Spleen (tissue), 7 donors: ENCODE data around the gene RYR2.

Experiments used
- POLR2A ChIP-seq, 3 donors: fragments of 450-650 bp; IDR thresholded peaks; one replicate each; pipeline ENCODE4 v1.5.1; 2017; ENCODE audit warnings: antibody characterized with exemption in 3 of 3, mild to moderate bottlenecking in 1 of 3
- TF ChIP-seq, protein P1 (sequence below), 11 experiments: fragments of 200-600 bp in 7 of 11; fragments of 450-650 bp in 4 of 11; sonication (generic) in 4 of 11; IDR thresholded peaks in 8 of 11; conservative IDR thresholded peaks in 3 of 11; 1 replicate in 7 of 11; 2 replicates in 4 of 11; pipeline versions ENCODE4 v1.4.0 to v1.8.0; 2016 to 2021; ENCODE audit warnings: antibody characterized with exemption in 11 of 11, inconsistent platforms in 4 of 11, mild to moderate bottlenecking in 1 of 11
- donor health status: DM: no; HTN: no; CAD: no; lungs with moderate emphysema.
- donor health status: DM: no; HTN: no; CAD: no.
- donor health status: DM: no; HTN: no; CAD: no.

DNA sequence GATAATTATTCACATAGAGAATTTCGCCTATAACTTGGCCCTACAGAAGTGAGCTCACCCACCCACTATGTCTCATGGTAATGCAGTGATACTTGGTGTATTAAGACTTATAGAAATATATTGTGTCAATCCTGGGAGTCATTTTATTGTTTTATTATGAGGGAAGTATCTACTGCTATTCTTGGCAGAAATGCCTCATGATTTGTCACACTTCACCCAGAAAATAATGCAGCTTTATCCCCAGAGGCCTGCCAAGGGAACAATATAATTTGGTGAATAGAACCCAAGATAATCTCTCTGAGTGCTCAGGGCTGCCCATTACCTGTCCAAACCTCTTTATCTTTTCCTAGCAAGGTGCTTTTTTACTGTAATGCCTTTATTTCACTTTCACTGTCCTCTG is 750.7 kb downstream of the RYR2 start:
- TF ChIP-seq, protein P1, sequence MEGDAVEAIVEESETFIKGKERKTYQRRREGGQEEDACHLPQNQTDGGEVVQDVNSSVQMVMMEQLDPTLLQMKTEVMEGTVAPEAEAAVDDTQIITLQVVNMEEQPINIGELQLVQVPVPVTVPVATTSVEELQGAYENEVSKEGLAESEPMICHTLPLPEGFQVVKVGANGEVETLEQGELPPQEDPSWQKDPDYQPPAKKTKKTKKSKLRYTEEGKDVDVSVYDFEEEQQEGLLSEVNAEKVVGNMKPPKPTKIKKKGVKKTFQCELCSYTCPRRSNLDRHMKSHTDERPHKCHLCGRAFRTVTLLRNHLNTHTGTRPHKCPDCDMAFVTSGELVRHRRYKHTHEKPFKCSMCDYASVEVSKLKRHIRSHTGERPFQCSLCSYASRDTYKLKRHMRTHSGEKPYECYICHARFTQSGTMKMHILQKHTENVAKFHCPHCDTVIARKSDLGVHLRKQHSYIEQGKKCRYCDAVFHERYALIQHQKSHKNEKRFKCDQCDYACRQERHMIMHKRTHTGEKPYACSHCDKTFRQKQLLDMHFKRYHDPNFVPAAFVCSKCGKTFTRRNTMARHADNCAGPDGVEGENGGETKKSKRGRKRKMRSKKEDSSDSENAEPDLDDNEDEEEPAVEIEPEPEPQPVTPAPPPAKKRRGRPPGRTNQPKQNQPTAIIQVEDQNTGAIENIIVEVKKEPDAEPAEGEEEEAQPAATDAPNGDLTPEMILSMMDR (IDR thresholded peaks at IDR 0.05 in 8 of 11, conservative IDR thresholded peaks at IDR 0.05 in 3 of 11) = no peak
- TF ChIP-seq POLR2A (IDR thresholded peaks at IDR 0.05) = no peak
